PC-9 (cell line): ENCODE results near the gene HDDC3. TPM values are rescaled to one million over a fixed set of nuclear protein-coding genes. Genes with fewer than 3 reads are reported as not detected.

Experiments used
- BruUV-seq: library from RNA; stranded (reverse); fragments of 400-500 nt; replicated peaks from 2 replicates; lab custom pipeline; 2021; lab: Mats Ljungman, UMichigan
- CTCF ChIA-PET: fragments of 300-600 bp; sonication (Branson Sonifier 250); formaldehyde crosslinking; loops from one replicate; lab custom pipeline; 2022; ENCODE audit warnings: antibody characterized with exemption; lab: Charles Lee
- POLR2A ChIA-PET: fragments of 300-600 bp; sonication (Branson Sonifier 250); formaldehyde crosslinking; loops from one replicate; lab custom pipeline; 2022; ENCODE audit warnings: antibody characterized with exemption; ENCODE audit not compliant: unreplicated experiment; lab: Charles Lee
- DNase-seq, 2 experiments: peaks; one replicate each; pipeline versions ENCODE4 v3.0.0 to v3.0.0-alpha.2; 2015 to 2022; ENCODE audit warnings: mixed read lengths in 1 of 2
- H2AFZ ChIP-seq: fragments of 200-600 bp; sonication (generic); 2 replicates; pipeline ENCODE4 v1.8.1; 2017; ENCODE audit warnings: antibody characterized with exemption
- H3F3A ChIP-seq: fragments of 200-600 bp; sonication (generic); 2 replicates; pipeline ENCODE4 v1.8.1; 2017; ENCODE audit warnings: antibody characterized with exemption, mild to moderate bottlenecking, low read depth; ENCODE audit not compliant: insufficient read depth
- H3K27ac ChIP-seq: fragments of 200-600 bp; sonication (generic); 2 replicates; pipeline ENCODE4 v1.6.1; 2016; ENCODE audit warnings: mixed run types
- H3K27me3 ChIP-seq: fragments of 200-600 bp; sonication (generic); 2 replicates; pipeline ENCODE4 v1.6.1; 2016; ENCODE audit warnings: low read depth, mixed run types; ENCODE audit not compliant: insufficient read depth
- H3K36me3 ChIP-seq: fragments of 200-600 bp; sonication (generic); 2 replicates; pipeline ENCODE4 v1.6.1; 2016; ENCODE audit warnings: low read depth, mixed run types
- H3K4me1 ChIP-seq: fragments of 200-600 bp; sonication (generic); replicated peaks from 2 replicates; pipeline ENCODE4 v1.6.1; 2016; ENCODE audit warnings: mixed run types; ENCODE audit not compliant: insufficient read depth
- H3K4me2 ChIP-seq: fragments of 200-600 bp; sonication (generic); 2 replicates; pipeline ENCODE4 v1.6.1; 2017; ENCODE audit warnings: mixed run types
- H3K4me3 ChIP-seq: fragments of 200-600 bp; sonication (generic); 2 replicates; pipeline ENCODE4 v1.6.1; 2016; ENCODE audit warnings: mixed run types
- H3K79me2 ChIP-seq: fragments of 200-600 bp; sonication (generic); 2 replicates; pipeline ENCODE4 v1.6.1; 2017; ENCODE audit warnings: low read depth, mixed run types
- H3K9me2 ChIP-seq: fragments of 200-600 bp; sonication (generic); 2 replicates; pipeline ENCODE4 v1.8.1; 2017; ENCODE audit warnings: mild to moderate bottlenecking; ENCODE audit not compliant: insufficient read depth
- H3K9me3 ChIP-seq: fragments of 200-600 bp; sonication (generic); 2 replicates; pipeline ENCODE4 v1.8.1; 2016; ENCODE audit warnings: low read depth; ENCODE audit not compliant: insufficient read depth
- H4K20me1 ChIP-seq: fragments of 200-600 bp; sonication (generic); 2 replicates; pipeline ENCODE4 v1.8.1; 2017; ENCODE audit not compliant: insufficient read depth
- CTCF ChIP-seq: fragments of 200-600 bp; sonication (generic); conservative IDR thresholded peaks from 2 replicates; pipeline ENCODE4 v1.6.1; 2017; ENCODE audit warnings: mixed run types, antibody characterized with exemption, mild to moderate bottlenecking, moderate library complexity
- EZH2 ChIP-seq: fragments of 200-600 bp; sonication (generic); IDR thresholded peaks from 2 replicates; pipeline ENCODE4 v1.8.0; 2017; ENCODE audit warnings: antibody characterized with exemption, low read depth
- intact Hi-C: fragments of 100-400 bp; cut with micrococcal nuclease; formaldehyde crosslinking; loops from one replicate; pipeline ENCODE4 v1.10.0; 2022; ENCODE audit not compliant: unreplicated experiment
- total RNA-seq: library from RNA; stranded (reverse); gene quantifications from 2 replicates; pipeline ENCODE4 v1.2.3, GENCODE V29; 2021

The HDDC3 gene
- total RNA-seq, 1 experiment from 2014 or later = 18.1 TPM

- H3K36me3 ChIP-seq = no peaks in the 10 kb centered on the region; the same call in 1 of the 2 replicates
- ChIA-PET CTCF (no interaction called here), POLR2A (no interaction called here)
- no peak for DNase-seq
- no peaks in the 10 kb centered on the region for H3K27me3 ChIP-seq
- peaks cover 28% of the 10 kb centered on the region for H3K79me2 ChIP-seq
- H3K9me2 ChIP-seq = no peaks in the 10 kb centered on the region
- H3K4me2 ChIP-seq = no peak overlapping the region
- H4K20me1 ChIP-seq = peaks cover 4% of the 10 kb centered on the region; the same call in 1 of the 2 replicates
- no TSS peak for BruUV-seq
- TF ChIP-seq CTCF (no peak), EZH2 (no peak)
- H3K4me3 ChIP-seq = no peak overlapping the region
- no peak overlapping the region for H2AFZ ChIP-seq
- no peaks in the 10 kb centered on the region for H3K9me3 ChIP-seq
- peaks cover 10% of the 10 kb centered on the region for H3K4me1 ChIP-seq
- peaks cover 25% of the 10 kb centered on the region for H3F3A ChIP-seq
- no peak overlapping the region for H3K27ac ChIP-seq
- intact Hi-C loops = loop anchor here (5.0 kb wide), 2 partner anchors 73 to 313 kb away; no protein-coding TSS in a partner anchor
Observed at GRCh38 chr15:90959028-90959595, 26.8 kb upstream of the HDDC3 start.

DNA sequence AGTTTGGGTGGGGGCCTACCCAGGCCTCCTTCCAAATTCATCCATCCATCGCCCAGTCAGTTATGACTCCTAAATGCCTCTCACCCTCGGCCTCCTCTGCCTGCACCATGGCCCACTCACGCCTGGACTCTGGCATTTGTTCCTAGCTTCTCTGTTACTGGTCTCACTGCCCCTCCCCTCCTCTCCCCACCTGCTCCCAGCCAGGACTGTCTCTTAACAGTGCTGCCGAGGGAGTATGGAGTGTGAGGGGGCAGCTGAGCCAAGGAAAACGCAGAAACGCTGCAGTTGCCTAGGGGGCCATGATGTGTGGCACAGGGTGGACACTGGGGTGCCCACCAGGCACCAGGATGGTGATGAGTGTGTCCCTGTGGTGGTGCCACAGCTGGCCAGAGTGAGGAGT lies 25.4 kb upstream of the HDDC3 start:
- H3K4me3 ChIP-seq = no peak overlapping the region
- no peaks in the 10 kb centered on the region for H3K27me3 ChIP-seq
- DNase-seq = no peak
- no peaks in the 10 kb centered on the region for H3K9me3 ChIP-seq
- peaks cover 29% of the 10 kb centered on the region for H3F3A ChIP-seq
- no peaks in the 10 kb centered on the region for H3K9me2 ChIP-seq
- no peak overlapping the region for H3K27ac ChIP-seq
- no peaks in the 10 kb centered on the region for H3K36me3 ChIP-seq
- intact Hi-C loops = loop anchor here (5.0 kb wide), 2 partner anchors 75 to 315 kb away; no protein-coding TSS in a partner anchor
- peaks cover 25% of the 10 kb centered on the region for H3K79me2 ChIP-seq
- peaks cover 4% of the 10 kb centered on the region; the same call in 1 of the 2 replicates for H4K20me1 ChIP-seq
- no peak overlapping the region for H2AFZ ChIP-seq
- H3K4me1 ChIP-seq = peaks cover 10% of the 10 kb centered on the region
- BruUV-seq = no TSS peak
- TF ChIP-seq EZH2 (no peak), CTCF (no peak)
- CTCF ChIA-PET = no interaction called here
- no peak overlapping the region for H3K4me2 ChIP-seq
- POLR2A ChIA-PET = no interaction called here

- POLR2A ChIA-PET = no interaction called here
Observed at GRCh38 chr15:90957031-90957790, 24.9 kb upstream of the HDDC3 start.

More at GRCh38 chr15:90957031-90957790, 24.9 kb upstream of the HDDC3 start:
- Histone ChIP-seq H3K9me2 (no peaks in the 10 kb centered on the region), H4K20me1 (peaks cover 1% of the 10 kb centered on the region; the same call in 1 of the 2 replicates), H3K9me3 (no peaks in the 10 kb centered on the region), H3K27me3 (no peaks in the 10 kb centered on the region), H3F3A (peaks cover 23% of the 10 kb centered on the region), H3K79me2 (peaks cover 25% of the 10 kb centered on the region), H2AFZ (no peak overlapping the region), H3K36me3 (no peaks in the 10 kb centered on the region), H3K4me1 (peaks cover 10% of the 10 kb centered on the region), H3K27ac (no peak overlapping the region), H3K4me2 (no peak overlapping the region), H3K4me3 (no peak overlapping the region)
- CTCF ChIA-PET = interaction anchor here (0.6 to 1.6 kb wide), 5 partner anchors 11 to 98 kb away, joined by 3 to 10 read pairs (median 5); no protein-coding TSS in a partner anchor
- intact Hi-C loops = loop anchor here (5.0 kb wide), 2 partner anchors 75 to 315 kb away; no protein-coding TSS in a partner anchor
- TF ChIP-seq EZH2 (no peak), CTCF (no peak)
- no peak for DNase-seq
- BruUV-seq = no TSS peak
